PC-9 (cell line): ENCODE results near the gene ATG4D. TPM values are rescaled to one million over a fixed set of nuclear protein-coding genes. Genes with fewer than 3 reads are reported as not detected.

Experiments
- BruUV-seq: library from RNA; stranded (reverse); fragments of 400-500 nt; replicated peaks from 2 replicates; lab custom pipeline; 2021; lab: Mats Ljungman, UMichigan
- CTCF ChIA-PET: fragments of 300-600 bp; sonication (Branson Sonifier 250); formaldehyde crosslinking; loops from one replicate; lab custom pipeline; 2022; ENCODE audit warnings: antibody characterized with exemption; lab: Charles Lee
- POLR2A ChIA-PET: fragments of 300-600 bp; sonication (Branson Sonifier 250); formaldehyde crosslinking; loops from one replicate; lab custom pipeline; 2022; ENCODE audit warnings: antibody characterized with exemption; ENCODE audit not compliant: unreplicated experiment; lab: Charles Lee
- DNase-seq, 2 experiments: peaks; one replicate each; pipeline versions ENCODE4 v3.0.0 to v3.0.0-alpha.2; 2015 to 2022; ENCODE audit warnings: mixed read lengths in 1 of 2
- H2AFZ ChIP-seq: fragments of 200-600 bp; sonication (generic); 2 replicates; pipeline ENCODE4 v1.8.1; 2017; ENCODE audit warnings: antibody characterized with exemption
- H3F3A ChIP-seq: fragments of 200-600 bp; sonication (generic); 2 replicates; pipeline ENCODE4 v1.8.1; 2017; ENCODE audit warnings: antibody characterized with exemption, mild to moderate bottlenecking, low read depth; ENCODE audit not compliant: insufficient read depth
- H3K27ac ChIP-seq: fragments of 200-600 bp; sonication (generic); 2 replicates; pipeline ENCODE4 v1.6.1; 2016; ENCODE audit warnings: mixed run types
- H3K27me3 ChIP-seq: fragments of 200-600 bp; sonication (generic); 2 replicates; pipeline ENCODE4 v1.6.1; 2016; ENCODE audit warnings: low read depth, mixed run types; ENCODE audit not compliant: insufficient read depth
- H3K36me3 ChIP-seq: fragments of 200-600 bp; sonication (generic); 2 replicates; pipeline ENCODE4 v1.6.1; 2016; ENCODE audit warnings: low read depth, mixed run types
- H3K4me1 ChIP-seq: fragments of 200-600 bp; sonication (generic); replicated peaks from 2 replicates; pipeline ENCODE4 v1.6.1; 2016; ENCODE audit warnings: mixed run types; ENCODE audit not compliant: insufficient read depth
- H3K4me2 ChIP-seq: fragments of 200-600 bp; sonication (generic); 2 replicates; pipeline ENCODE4 v1.6.1; 2017; ENCODE audit warnings: mixed run types
- H3K4me3 ChIP-seq: fragments of 200-600 bp; sonication (generic); 2 replicates; pipeline ENCODE4 v1.6.1; 2016; ENCODE audit warnings: mixed run types
- H3K79me2 ChIP-seq: fragments of 200-600 bp; sonication (generic); 2 replicates; pipeline ENCODE4 v1.6.1; 2017; ENCODE audit warnings: low read depth, mixed run types
- H3K9me2 ChIP-seq: fragments of 200-600 bp; sonication (generic); 2 replicates; pipeline ENCODE4 v1.8.1; 2017; ENCODE audit warnings: mild to moderate bottlenecking; ENCODE audit not compliant: insufficient read depth
- H3K9me3 ChIP-seq: fragments of 200-600 bp; sonication (generic); 2 replicates; pipeline ENCODE4 v1.8.1; 2016; ENCODE audit warnings: low read depth; ENCODE audit not compliant: insufficient read depth
- H4K20me1 ChIP-seq: fragments of 200-600 bp; sonication (generic); 2 replicates; pipeline ENCODE4 v1.8.1; 2017; ENCODE audit not compliant: insufficient read depth
- EZH2 ChIP-seq: fragments of 200-600 bp; sonication (generic); IDR thresholded peaks from 2 replicates; pipeline ENCODE4 v1.8.0; 2017; ENCODE audit warnings: antibody characterized with exemption, low read depth
- intact Hi-C: fragments of 100-400 bp; cut with micrococcal nuclease; formaldehyde crosslinking; loops from one replicate; pipeline ENCODE4 v1.10.0; 2022; ENCODE audit not compliant: unreplicated experiment
- total RNA-seq: library from RNA; stranded (reverse); gene quantifications from 2 replicates; pipeline ENCODE4 v1.2.3, GENCODE V29; 2021
- TF ChIP-seq, protein P1 (sequence below): fragments of 200-600 bp; sonication (generic); conservative IDR thresholded peaks from 2 replicates; pipeline ENCODE4 v1.6.1; 2017; ENCODE audit warnings: mixed run types, antibody characterized with exemption, mild to moderate bottlenecking, moderate library complexity

ATG4D gene
- total RNA-seq, 1 experiment from 2014 or later = 40.2 TPM

- Histone ChIP-seq H3K79me2 (peaks cover 12% of the 10 kb centered on the region), H3K9me3 (no peaks in the 10 kb centered on the region), H3F3A (peaks cover 44% of the 10 kb centered on the region; the same call in 1 of the 2 replicates), H3K4me2 (no peak overlapping the region), H3K4me1 (peaks cover 8% of the 10 kb centered on the region; the same call in 1 of the 2 replicates), H2AFZ (no peak overlapping the region), H3K9me2 (no peaks in the 10 kb centered on the region), H3K27ac (no peak overlapping the region), H3K27me3 (no peaks in the 10 kb centered on the region), H4K20me1 (peaks cover 6% of the 10 kb centered on the region), H3K4me3 (no peak overlapping the region), H3K36me3 (peaks cover 31% of the 10 kb centered on the region)
- CTCF ChIA-PET = interaction anchor here (0.6 to 3.1 kb wide), 7 partner anchors 15 to 118 kb away, joined by 3 to 35 read pairs (median 4); partner anchors contain the start of gene KRI1
- TF ChIP-seq, protein P1, sequence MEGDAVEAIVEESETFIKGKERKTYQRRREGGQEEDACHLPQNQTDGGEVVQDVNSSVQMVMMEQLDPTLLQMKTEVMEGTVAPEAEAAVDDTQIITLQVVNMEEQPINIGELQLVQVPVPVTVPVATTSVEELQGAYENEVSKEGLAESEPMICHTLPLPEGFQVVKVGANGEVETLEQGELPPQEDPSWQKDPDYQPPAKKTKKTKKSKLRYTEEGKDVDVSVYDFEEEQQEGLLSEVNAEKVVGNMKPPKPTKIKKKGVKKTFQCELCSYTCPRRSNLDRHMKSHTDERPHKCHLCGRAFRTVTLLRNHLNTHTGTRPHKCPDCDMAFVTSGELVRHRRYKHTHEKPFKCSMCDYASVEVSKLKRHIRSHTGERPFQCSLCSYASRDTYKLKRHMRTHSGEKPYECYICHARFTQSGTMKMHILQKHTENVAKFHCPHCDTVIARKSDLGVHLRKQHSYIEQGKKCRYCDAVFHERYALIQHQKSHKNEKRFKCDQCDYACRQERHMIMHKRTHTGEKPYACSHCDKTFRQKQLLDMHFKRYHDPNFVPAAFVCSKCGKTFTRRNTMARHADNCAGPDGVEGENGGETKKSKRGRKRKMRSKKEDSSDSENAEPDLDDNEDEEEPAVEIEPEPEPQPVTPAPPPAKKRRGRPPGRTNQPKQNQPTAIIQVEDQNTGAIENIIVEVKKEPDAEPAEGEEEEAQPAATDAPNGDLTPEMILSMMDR = peak; percentile 99
- no peak for TF ChIP-seq EZH2
- POLR2A ChIA-PET = interaction anchor here (0.6 to 0.7 kb wide), 2 partner anchors 42 to 60 kb away, joined by 3 to 4 read pairs; no protein-coding TSS in a partner anchor
- DNase-seq = peak; percentile 82 to 89
- intact Hi-C loops = loop anchor here (1.0 kb wide), 2 partner anchors 63 to 118 kb away; no protein-coding TSS in a partner anchor
- no TSS peak for BruUV-seq
Measured at GRCh38 chr19:10580979-10581631, 37.4 kb downstream of the ATG4D start.

GRCh38 chr19:10582091-10582490, 38.4 kb downstream of the ATG4D start:
- Histone ChIP-seq H3K36me3 (peaks cover 31% of the 10 kb centered on the region), H3K4me3 (no peak overlapping the region), H3K4me1 (peaks cover 8% of the 10 kb centered on the region; the same call in 1 of the 2 replicates), H3K4me2 (no peak overlapping the region), H3K27ac (no peak overlapping the region), H3K79me2 (peaks cover 21% of the 10 kb centered on the region), H3K27me3 (no peaks in the 10 kb centered on the region), H3K9me3 (no peaks in the 10 kb centered on the region), H3K9me2 (no peaks in the 10 kb centered on the region), H3F3A (peaks cover 50% of the 10 kb centered on the region; the same call in 1 of the 2 replicates), H4K20me1 (peaks cover 6% of the 10 kb centered on the region), H2AFZ (no peak overlapping the region)
- ChIA-PET POLR2A (interaction anchor here (0.6 to 0.7 kb wide), 3 partner anchors 59 to 136 kb away, joined by 3 to 9 read pairs (median 5); partner anchors contain the start of gene DNM2), CTCF (interaction anchor here (1.3 to 3.1 kb wide), 3 partner anchors 36 to 62 kb away, joined by 4 to 35 read pairs (median 8); no protein-coding TSS in a partner anchor)
- BruUV-seq = no TSS peak
- intact Hi-C loops = no loop called here
- TF ChIP-seq EZH2 = no peak
- TF ChIP-seq, protein P1 = no peak
- DNase-seq = no peak

- Histone ChIP-seq H4K20me1 (peaks cover 6% of the 10 kb centered on the region; the same call in 1 of the 2 replicates), H3K27me3 (no peaks in the 10 kb centered on the region), H3K4me1 (peaks cover 8% of the 10 kb centered on the region; the same call in 1 of the 2 replicates), H3K27ac (no peak overlapping the region), H3K79me2 (peaks cover 21% of the 10 kb centered on the region), H2AFZ (no peak overlapping the region), H3K36me3 (peaks cover 27% of the 10 kb centered on the region), H3K4me3 (no peak overlapping the region), H3F3A (peaks cover 50% of the 10 kb centered on the region; the same call in 1 of the 2 replicates), H3K9me2 (no peaks in the 10 kb centered on the region), H3K4me2 (no peak overlapping the region), H3K9me3 (no peaks in the 10 kb centered on the region)
- no peak for TF ChIP-seq EZH2
- TF ChIP-seq, protein P1 = no peak
- ChIA-PET POLR2A (no interaction called here), CTCF (interaction anchor here (3.1 kb wide), 1 partner anchor 61 kb away, joined by 35 read pairs; no protein-coding TSS in a partner anchor)
- no TSS peak for BruUV-seq
- intact Hi-C loops = no loop called here
- no peak for DNase-seq
Measured at GRCh38 chr19:10583036-10583776, 39.5 kb downstream of the ATG4D start.
